A673 (cell line): Measurements from ENCODE around the gene ERP27. TPM values are rescaled to one million over a fixed set of nuclear protein-coding genes. Genes with fewer than 3 reads are reported as not detected.

ENCODE experiments used
- BruUV-seq: library from RNA; stranded (reverse); fragments of 400-500 nt; replicated peaks from 2 replicates; lab custom pipeline; 2021; lab: Mats Ljungman, UMichigan
- CTCF ChIA-PET: fragments of 300-600 bp; sonication (Branson Sonifier 250); formaldehyde crosslinking; loops from one replicate; lab custom pipeline; 2022; ENCODE audit warnings: antibody characterized with exemption; lab: Charles Lee
- POLR2A ChIA-PET: fragments of 300-600 bp; sonication (Branson Sonifier 250); formaldehyde crosslinking; loops from one replicate; lab custom pipeline; 2022; ENCODE audit warnings: antibody characterized with exemption; ENCODE audit not compliant: low non-redundant PET; lab: Charles Lee
- DNase-seq: peaks from one replicate; pipeline ENCODE4 v3.0.0-alpha.2; 2015; ENCODE audit warnings: low spot score
- H3K27ac ChIP-seq: fragments of 200-600 bp; sonication (generic); 2 replicates; pipeline ENCODE4 v1.5.1; 2016; ENCODE audit warnings: mixed run types, low read depth, mild to moderate bottlenecking, mixed read lengths, antibody characterized with exemption, low read length; ENCODE audit not compliant: poor library complexity, severe bottlenecking
- H3K27me3 ChIP-seq: fragments of 200-600 bp; sonication (generic); replicated peaks from 2 replicates; pipeline ENCODE4 v1.6.1; 2017; ENCODE audit warnings: mixed run types, low read depth, mild to moderate bottlenecking, mixed read lengths, antibody characterized with exemption, low read length; ENCODE audit not compliant: insufficient read depth, poor library complexity
- H3K36me3 ChIP-seq: fragments of 200-600 bp; sonication (generic); 2 replicates; pipeline ENCODE4 v1.6.1; 2016; ENCODE audit warnings: mixed run types, mild to moderate bottlenecking, mixed read lengths, antibody characterized with exemption, low read length; ENCODE audit not compliant: insufficient read depth, poor library complexity, severe bottlenecking
- H3K4me1 ChIP-seq: fragments of 200-600 bp; sonication (generic); 2 replicates; pipeline ENCODE4 v1.6.1; 2017; ENCODE audit warnings: mixed run types, mild to moderate bottlenecking, mixed read lengths, antibody characterized with exemption, low read length; ENCODE audit not compliant: insufficient read depth, poor library complexity, severe bottlenecking
- H3K4me3 ChIP-seq: fragments of 200-600 bp; sonication (generic); 2 replicates; pipeline ENCODE4 v1.5.1; 2016; ENCODE audit warnings: low read depth, mixed run types, mild to moderate bottlenecking, mixed read lengths, low read length; ENCODE audit not compliant: poor library complexity, severe bottlenecking
- H3K9me3 ChIP-seq: fragments of 200-600 bp; sonication (generic); 2 replicates; pipeline ENCODE4 v1.6.1; 2016; ENCODE audit warnings: mixed run types, low read depth, mild to moderate bottlenecking, mixed read lengths, antibody characterized with exemption, low read length; ENCODE audit not compliant: poor library complexity, severe bottlenecking
- CTCF ChIP-seq: fragments of 300-800, 200-600 bp; sonication (generic); conservative IDR thresholded peaks from 2 replicates; pipeline ENCODE4 v1.5.1; 2017; ENCODE audit warnings: low read depth, mild to moderate bottlenecking, antibody characterized with exemption, low read length, moderate library complexity, mixed read lengths
- EZH2 ChIP-seq: fragments of 200-600 bp; sonication (generic); IDR thresholded peaks from 2 replicates; pipeline ENCODE4 v1.6.1; 2017; ENCODE audit warnings: borderline replicate concordance, low read depth, mild to moderate bottlenecking, mixed read lengths, antibody characterized with exemption, low read length; ENCODE audit not compliant: poor library complexity, severe bottlenecking
- intact Hi-C: fragments of 100-400 bp; cut with micrococcal nuclease; formaldehyde crosslinking; loops from one replicate; pipeline ENCODE4 v1.10.0; 2022; ENCODE audit not compliant: unreplicated experiment
- total RNA-seq: library from RNA; stranded (reverse); gene quantifications from 2 replicates; pipeline ENCODE4 v1.2.3, GENCODE V29; 2021

ERP27 gene
- total RNA-seq, 1 experiment from 2014 or later: not detected

- H3K36me3 ChIP-seq: no peaks in the 10 kb centered on the region
- H3K27ac ChIP-seq: no peak overlapping the region
- intact Hi-C loops: no loop called here
- H3K27me3 ChIP-seq: no peaks in the 10 kb centered on the region
- H3K4me1 ChIP-seq: no peaks in the 10 kb centered on the region
- H3K4me3 ChIP-seq: no peak overlapping the region
- no TSS peak for BruUV-seq
- CTCF ChIA-PET: no interaction called here
- TF ChIP-seq CTCF (no peak), EZH2 (no peak)
- POLR2A ChIA-PET: no interaction called here
- no peak for DNase-seq
- no peaks in the 10 kb centered on the region for H3K9me3 ChIP-seq
Observed at GRCh38 chr12:14913381-14913781, 25.0 kb downstream of the ERP27 start.

- H3K27ac ChIP-seq: no peak overlapping the region
- ChIA-PET POLR2A (no interaction called here), CTCF (no interaction called here)
- no peak overlapping the region for H3K4me3 ChIP-seq
- no peak for DNase-seq
- BruUV-seq: no TSS peak
- H3K9me3 ChIP-seq: no peaks in the 10 kb centered on the region
- TF ChIP-seq EZH2 (no peak), CTCF (no peak)
- H3K27me3 ChIP-seq: no peaks in the 10 kb centered on the region
- no peaks in the 10 kb centered on the region for H3K36me3 ChIP-seq
- intact Hi-C loops: no loop called here
- no peaks in the 10 kb centered on the region for H3K4me1 ChIP-seq
Observed at GRCh38 chr12:14911131-14911530, 27.2 kb downstream of the ERP27 start.

- Histone ChIP-seq H3K4me1 (no peaks in the 10 kb centered on the region), H3K27me3 (no peaks in the 10 kb centered on the region), H3K4me3 (no peak overlapping the region), H3K27ac (no peak overlapping the region), H3K9me3 (no peaks in the 10 kb centered on the region), H3K36me3 (no peaks in the 10 kb centered on the region)
- DNase-seq: no peak
- TF ChIP-seq CTCF (no peak), EZH2 (no peak)
- BruUV-seq: no TSS peak
- ChIA-PET POLR2A (no interaction called here), CTCF (no interaction called here)
- intact Hi-C loops: no loop called here
Observed at GRCh38 chr12:14910090-14910915, 28.0 kb downstream of the ERP27 start.
